K562 (cell line): ENCODE results near the gene RAMP2. TPM values are rescaled to one million over a fixed set of nuclear protein-coding genes. Genes with fewer than 3 reads are reported as not detected.

ENCODE experiments used
- ATF1 ChIP-seq, 2 experiments: fragments of 450-650 bp in 1 of 2; IDR thresholded peaks; 2 replicates each; pipeline ENCODE4 v1.6.1; 2016; ENCODE audit warnings: missing compliant biosample characterization in 1 of 2, missing genetic modification characterization in 1 of 2
- BRD9 ChIP-seq: fragments of 450-650 bp; IDR thresholded peaks from 2 replicates; pipeline ENCODE4 v1.6.1; 2018; ENCODE audit warnings: low read depth; ENCODE audit not compliant: partially characterized antibody
- ELF1 ChIP-seq: fragments of 200-800 bp; sonication (Bioruptor generic); IDR thresholded peaks from 2 replicates; pipeline ENCODE4 v1.6.1; 2016; ENCODE audit warnings: missing genetic modification characterization, missing compliant biosample characterization
- ESRRB ChIP-seq: fragments of 250-450 bp; sonication (Bioruptor Pico); IDR thresholded peaks from 2 replicates; pipeline ENCODE4 v1.5.0; 2020; ENCODE audit warnings: mild to moderate bottlenecking, moderate library complexity, borderline replicate concordance
- ETV1 ChIP-seq: fragments of 450-650 bp; conservative IDR thresholded peaks from 2 replicates; pipeline ENCODE4 v1.6.1; 2016; ENCODE audit warnings: missing genetic modification characterization, control low read depth, low read depth, missing compliant biosample characterization
- FOXK1 ChIP-seq: sonication (generic); formaldehyde crosslinking; IDR thresholded peaks from 2 replicates; pipeline ENCODE4 v1.8.0; 2022; ENCODE audit warnings: missing genetic modification reagents, mild to moderate bottlenecking, borderline replicate concordance
- GABPA ChIP-seq: fragments of 200-800 bp; sonication (Bioruptor generic); conservative IDR thresholded peaks from 2 replicates; pipeline ENCODE4 v1.6.1; 2016; ENCODE audit warnings: low read depth, missing genetic modification characterization, missing compliant biosample characterization
- KLF16 ChIP-seq: IDR thresholded peaks from 2 replicates; pipeline ENCODE4 v1.6.1; 2016; ENCODE audit warnings: antibody characterized with exemption
- MAFK ChIP-seq: IDR thresholded peaks from 2 replicates; pipeline ENCODE4 v1.6.1; 2011; ENCODE audit warnings: low read length, improper control_type of control experiment
- MTF1 ChIP-seq: fragments of 250-450 bp; sonication (Bioruptor Pico); IDR thresholded peaks from 2 replicates; pipeline ENCODE4 v1.9.0; 2021; ENCODE audit warnings: moderate library complexity, mild to moderate bottlenecking, inconsistent platforms, borderline replicate concordance
- NR1H2 ChIP-seq: sonication (generic); formaldehyde crosslinking; IDR thresholded peaks from 2 replicates; pipeline ENCODE4 v1.4.0; 2020; ENCODE audit warnings: mild to moderate bottlenecking, missing genetic modification reagents
- PRPF4 ChIP-seq: fragments of 200-400 bp; formaldehyde crosslinking; IDR thresholded peaks from one replicate; pipeline ENCODE4 v1.6.1; 2017; ENCODE audit warnings: low read length, low read depth, mild to moderate bottlenecking; ENCODE audit not compliant: insufficient read depth, poor library complexity, severe bottlenecking
- SIRT6 ChIP-seq: IDR thresholded peaks from one replicate; pipeline ENCODE4 v1.6.1; 2012; ENCODE audit warnings: low read depth, mild to moderate bottlenecking, control low read depth, inconsistent platforms, low read length, moderate library complexity
- SMAD4 ChIP-seq: fragments of 250-450 bp; sonication (Bioruptor Pico); conservative IDR thresholded peaks from 2 replicates; pipeline ENCODE4 v1.8.0; 2021; ENCODE audit warnings: inconsistent platforms, mild to moderate bottlenecking, moderate library complexity
- SNIP1 ChIP-seq: fragments of 450-650 bp; IDR thresholded peaks from 2 replicates; pipeline ENCODE4 v1.7.1; 2017; ENCODE audit warnings: low read depth, mild to moderate bottlenecking
- TCF3 ChIP-seq: sonication (generic); formaldehyde crosslinking; IDR thresholded peaks from 2 replicates; pipeline ENCODE4 v1.4.0; 2020; ENCODE audit warnings: mild to moderate bottlenecking, missing genetic modification reagents
- ZEB2 ChIP-seq: fragments of 450-650 bp; IDR thresholded peaks from 2 replicates; pipeline ENCODE4 v1.6.1; 2016
- ZNF174 ChIP-seq: fragments of 250-450 bp; sonication (Bioruptor Pico); IDR thresholded peaks from 2 replicates; pipeline ENCODE4 v1.4.0; 2020; ENCODE audit warnings: mild to moderate bottlenecking
- ZNF507 ChIP-seq: conservative IDR thresholded peaks from 2 replicates; pipeline ENCODE4 v1.6.1; 2017; ENCODE audit warnings: missing genetic modification characterization, missing compliant biosample characterization
- ZNF561 ChIP-seq: fragments of 450-650 bp; formaldehyde crosslinking; conservative IDR thresholded peaks from 2 replicates; pipeline ENCODE4 v1.4.0; 2020; ENCODE audit warnings: mild to moderate bottlenecking, moderate library complexity
- ZNF766 ChIP-seq: fragments of 200-800 bp; sonication (Bioruptor generic); conservative IDR thresholded peaks from 2 replicates; pipeline ENCODE4 v1.6.1; 2016; ENCODE audit warnings: missing genetic modification characterization, missing compliant biosample characterization
- ZNF830 ChIP-seq: fragments of 250-450 bp; sonication (Bioruptor Pico); IDR thresholded peaks from 2 replicates; pipeline ENCODE4 v1.5.0; 2021; ENCODE audit warnings: mild to moderate bottlenecking
- polyA plus RNA-seq, 8 experiments: library from polyadenylated mRNA; depleted of rRNA in 4 of 8; stranded (reverse) in 5 of 8; unstranded in 3 of 8; fragments of >200 nt; fragmentation: Nextera tagmentation in 2 of 8; fragmentation: Illumina TruSeq in 1 of 8; extraction: Ambion mirVana in 2 of 8; extraction: Trizol in 1 of 8; gene quantifications; 2 replicates each; pipeline versions ENCODE4 v1.2.1 to v1.2.3, GENCODE V29; 2011 to 2014; ENCODE audit warnings: inconsistent platforms in 1 of 8, missing spikeins in 1 of 8
- total RNA-seq, 7 experiments: library from RNA; depleted of rRNA in 6 of 7; stranded (reverse); fragments of >200 nt in 6 of 7; fragmentation: Illumina TruSeq in 2 of 7; extraction: Trizol in 2 of 7; gene quantifications; 2 replicates each; pipeline versions ENCODE4 v1.2.1 to v1.2.3, GENCODE V29; 2011 to 2021; ENCODE audit warnings: low replicate concordance in 1 of 7
- TF ChIP-seq, protein P1 (sequence below): fragments of 200-400 bp; formaldehyde crosslinking; IDR thresholded peaks from 2 replicates; pipeline ENCODE4 v1.6.1; 2017; ENCODE audit warnings: mild to moderate bottlenecking, low read depth, low read length, moderate library complexity
- TF ChIP-seq, protein P2 (sequence below): fragments of 250-450 bp; sonication (Bioruptor Pico); IDR thresholded peaks from 2 replicates; pipeline ENCODE4 v1.5.0; 2021
- TF ChIP-seq, protein P3 (sequence below): sonication (generic); formaldehyde crosslinking; IDR thresholded peaks from 2 replicates; pipeline ENCODE4 v1.8.1; 2022; ENCODE audit warnings: missing genetic modification reagents

The RAMP2 gene
- total and polyA plus RNA-seq, 9 of the 15 experiments (the other 6 are each of a cell fraction or from before 2014, with no cell fraction given), result not detected

DNA sequence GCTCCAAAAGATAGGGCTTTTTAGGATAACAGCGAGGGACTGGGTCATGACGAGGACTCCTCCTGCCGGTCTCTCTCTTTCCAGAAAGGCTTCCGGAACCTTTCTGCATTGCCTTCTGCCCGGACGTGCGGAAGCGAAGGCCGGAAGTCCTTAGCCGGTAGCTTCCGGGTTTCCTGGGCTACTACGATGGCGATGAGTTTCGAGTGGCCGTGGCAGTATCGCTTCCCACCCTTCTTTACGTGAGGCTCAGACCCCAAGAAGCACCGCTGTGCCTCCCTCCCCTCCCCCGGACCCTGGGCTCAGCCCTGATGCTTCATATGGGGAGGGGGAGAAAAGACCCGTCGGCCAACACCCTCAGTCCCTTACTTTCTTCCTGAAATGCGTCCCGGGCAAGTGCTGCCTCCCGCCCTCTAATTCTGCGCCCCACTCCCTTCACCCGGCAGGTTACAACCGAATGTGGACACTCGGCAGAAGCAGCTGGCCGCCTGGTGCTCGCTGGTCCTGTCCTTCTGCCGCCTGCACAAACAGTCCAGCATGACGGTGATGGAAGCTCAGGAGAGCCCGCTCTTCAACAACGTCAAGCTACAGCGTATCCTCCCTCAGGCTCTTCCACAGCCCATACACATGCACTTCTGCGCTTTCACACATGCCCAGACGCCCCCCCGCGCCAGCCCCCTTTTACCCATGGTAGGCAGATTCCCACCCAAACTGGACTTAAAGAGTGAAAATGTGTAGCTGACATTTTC lies 12.4 kb downstream of the RAMP2 start, which contains the start of gene VPS25 (continued):
- TF ChIP-seq PRPF4, result no peak
- TF ChIP-seq, protein P1, sequence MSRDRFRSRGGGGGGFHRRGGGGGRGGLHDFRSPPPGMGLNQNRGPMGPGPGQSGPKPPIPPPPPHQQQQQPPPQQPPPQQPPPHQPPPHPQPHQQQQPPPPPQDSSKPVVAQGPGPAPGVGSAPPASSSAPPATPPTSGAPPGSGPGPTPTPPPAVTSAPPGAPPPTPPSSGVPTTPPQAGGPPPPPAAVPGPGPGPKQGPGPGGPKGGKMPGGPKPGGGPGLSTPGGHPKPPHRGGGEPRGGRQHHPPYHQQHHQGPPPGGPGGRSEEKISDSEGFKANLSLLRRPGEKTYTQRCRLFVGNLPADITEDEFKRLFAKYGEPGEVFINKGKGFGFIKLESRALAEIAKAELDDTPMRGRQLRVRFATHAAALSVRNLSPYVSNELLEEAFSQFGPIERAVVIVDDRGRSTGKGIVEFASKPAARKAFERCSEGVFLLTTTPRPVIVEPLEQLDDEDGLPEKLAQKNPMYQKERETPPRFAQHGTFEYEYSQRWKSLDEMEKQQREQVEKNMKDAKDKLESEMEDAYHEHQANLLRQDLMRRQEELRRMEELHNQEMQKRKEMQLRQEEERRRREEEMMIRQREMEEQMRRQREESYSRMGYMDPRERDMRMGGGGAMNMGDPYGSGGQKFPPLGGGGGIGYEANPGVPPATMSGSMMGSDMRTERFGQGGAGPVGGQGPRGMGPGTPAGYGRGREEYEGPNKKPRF, result no peak
- peak; percentile 18; the same call in 1 of the 2 replicates for TF ChIP-seq TCF3
- TF ChIP-seq ZNF174 (CRISPR knock-in tag), result 0 out of 2 replicates have a peak, but pooled peaks have one; percentile 74
- no peak for TF ChIP-seq ATF1 (CRISPR knock-in tag; IDR thresholded peaks at IDR 0.05)
- peak; percentile 62 for TF ChIP-seq ATF1 (tag; IDR thresholded peaks at IDR 0.05)
- 0 out of 2 replicates have a peak, but pooled peaks have one; percentile 13 for TF ChIP-seq MAFK
- TF ChIP-seq, protein P2, sequence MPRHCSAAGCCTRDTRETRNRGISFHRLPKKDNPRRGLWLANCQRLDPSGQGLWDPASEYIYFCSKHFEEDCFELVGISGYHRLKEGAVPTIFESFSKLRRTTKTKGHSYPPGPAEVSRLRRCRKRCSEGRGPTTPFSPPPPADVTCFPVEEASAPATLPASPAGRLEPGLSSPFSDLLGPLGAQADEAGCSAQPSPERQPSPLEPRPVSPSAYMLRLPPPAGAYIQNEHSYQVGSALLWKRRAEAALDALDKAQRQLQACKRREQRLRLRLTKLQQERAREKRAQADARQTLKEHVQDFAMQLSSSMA (CRISPR knock-in tag), result no peak; the same call in 1 of the 2 replicates
- TF ChIP-seq ZNF830 (CRISPR knock-in tag), result no peak
- TF ChIP-seq SMAD4 (CRISPR knock-in tag), result peak; percentile 50; the same call in 1 of the 2 replicates
- no peak for TF ChIP-seq BRD9
- peak; percentile 96 for TF ChIP-seq ZEB2
- no peak for TF ChIP-seq ZNF766 (CRISPR knock-in tag)
- TF ChIP-seq ESRRB (CRISPR knock-in tag), result no peak
- TF ChIP-seq ETV1 (tag), result peak; percentile 84
- TF ChIP-seq, protein P3, sequence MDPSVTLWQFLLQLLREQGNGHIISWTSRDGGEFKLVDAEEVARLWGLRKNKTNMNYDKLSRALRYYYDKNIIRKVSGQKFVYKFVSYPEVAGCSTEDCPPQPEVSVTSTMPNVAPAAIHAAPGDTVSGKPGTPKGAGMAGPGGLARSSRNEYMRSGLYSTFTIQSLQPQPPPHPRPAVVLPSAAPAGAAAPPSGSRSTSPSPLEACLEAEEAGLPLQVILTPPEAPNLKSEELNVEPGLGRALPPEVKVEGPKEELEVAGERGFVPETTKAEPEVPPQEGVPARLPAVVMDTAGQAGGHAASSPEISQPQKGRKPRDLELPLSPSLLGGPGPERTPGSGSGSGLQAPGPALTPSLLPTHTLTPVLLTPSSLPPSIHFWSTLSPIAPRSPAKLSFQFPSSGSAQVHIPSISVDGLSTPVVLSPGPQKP (CRISPR knock-in tag), result no peak
- no peak for TF ChIP-seq SNIP1
- TF ChIP-seq KLF16, result no peak
- peak; percentile 96 for TF ChIP-seq ELF1 (tag)
- no peak for TF ChIP-seq NR1H2 (CRISPR knock-in tag)
- no peak for TF ChIP-seq ZNF507 (tag)
- TF ChIP-seq GABPA, result peak; percentile 99
- TF ChIP-seq MTF1 (CRISPR knock-in tag), result no peak
- TF ChIP-seq SIRT6, result no peak
- no peak for TF ChIP-seq ZNF561
- no peak for TF ChIP-seq FOXK1 (CRISPR knock-in tag)
